Endothelial cell of umbilical vein (primary cell): ENCODE measurements around the gene COG5. TPM values are rescaled to one million over a fixed set of nuclear protein-coding genes. Genes with fewer than 3 reads are reported as not detected.

Experiments
- BruUV-seq: library from RNA; stranded (reverse); fragments of 400-500 nt; replicated peaks from 2 replicates; lab custom pipeline; 2021; lab: Mats Ljungman, UMichigan
- CTCF ChIA-PET: fragments of 300-600, 350-600 bp; sonication (Branson Sonifier 250); formaldehyde crosslinking; loops from one replicate; lab custom pipeline; 2021; ENCODE audit warnings: antibody characterized with exemption, inconsistent platforms; lab: Charles Lee
- POLR2A ChIA-PET: fragments of 300-600, 350-600 bp; sonication (Branson Sonifier 250); formaldehyde crosslinking; loops from one replicate; lab custom pipeline; 2021; ENCODE audit warnings: antibody characterized with exemption, inconsistent platforms; lab: Charles Lee
- DNase-seq: peaks from one replicate; pipeline ENCODE4 v3.0.0-alpha.2; 2011; ENCODE audit warnings: low read depth, low spot score
- FAIRE-seq: peaks from 2 replicates; lab custom pipeline; 2011; peaks lifted over from hg19 to GRCh38; lab: Jason Lieb, UNC
- H2AFZ ChIP-seq: 2 replicates; pipeline ENCODE4 v1.6.0; 2012; ENCODE audit warnings: low read depth, low read length, control low read depth, inconsistent platforms
- H3K27ac ChIP-seq: 2 replicates; pipeline ENCODE4 v1.5.1; 2011; ENCODE audit warnings: low read depth, mild to moderate bottlenecking, control low read depth, low read length, moderate library complexity; ENCODE audit not compliant: insufficient read depth
- H3K27me3 ChIP-seq, 2 experiments: 2 replicates each; pipeline versions ENCODE4 v1.6.0 to v1.6.1; 2011; ENCODE audit warnings: low read length in 2 of 2, mixed read lengths in 1 of 2; ENCODE audit not compliant: control insufficient read depth in 2 of 2, insufficient read depth in 2 of 2
- H3K36me3 ChIP-seq, 2 experiments: 2 replicates in 1 of 2; 3 replicates in 1 of 2; pipeline ENCODE4 v1.5.1; 2011; ENCODE audit warnings: low read length in 2 of 2, mild to moderate bottlenecking in 1 of 2, moderate library complexity in 1 of 2; ENCODE audit not compliant: control insufficient read depth in 2 of 2, insufficient read depth in 2 of 2; ENCODE audit errors: extremely low read depth in 1 of 2
- H3K4me1 ChIP-seq: 3 replicates; pipeline ENCODE4 v1.5.1; 2011; ENCODE audit warnings: mild to moderate bottlenecking, low read length; ENCODE audit not compliant: control insufficient read depth, insufficient read depth; ENCODE audit errors: extremely low read depth
- H3K4me2 ChIP-seq: 2 replicates; pipeline ENCODE4 v1.6.1; 2011; ENCODE audit warnings: low read length, control low read depth, mixed read lengths; ENCODE audit not compliant: insufficient read depth
- H3K4me3 ChIP-seq, 3 experiments: fragments of 200-600 bp in 1 of 3; sonication (generic), shearing (Covaris generic) in 1 of 3; replicated peaks in 1 of 3; 2 replicates each; pipeline ENCODE4 v1.5.1; 2011 to 2016; ENCODE audit warnings: control low read depth in 3 of 3, low read length in 3 of 3, mild to moderate bottlenecking in 2 of 3, inconsistent platforms in 1 of 3, low read depth in 1 of 3, moderate library complexity in 1 of 3; ENCODE audit not compliant: insufficient read depth in 1 of 3
- H3K79me2 ChIP-seq: 2 replicates; pipeline ENCODE4 v1.6.0; 2012; ENCODE audit warnings: low read length, inconsistent platforms; ENCODE audit not compliant: control insufficient read depth, insufficient read depth
- H3K9ac ChIP-seq: replicated peaks from 2 replicates; pipeline ENCODE3; 2011; ENCODE audit warnings: low read length, control low read depth; ENCODE audit not compliant: insufficient read depth; ENCODE audit errors: extremely low read depth
- H3K9me1 ChIP-seq: replicated peaks from 3 replicates; pipeline ENCODE4 v1.6.0; 2011; ENCODE audit warnings: mild to moderate bottlenecking, low read length; ENCODE audit not compliant: control insufficient read depth, insufficient read depth; ENCODE audit errors: extremely low read depth
- H3K9me3 ChIP-seq: replicated peaks from 2 replicates; pipeline ENCODE4 v1.5.1; 2012; ENCODE audit warnings: low read length, inconsistent platforms; ENCODE audit not compliant: control insufficient read depth, insufficient read depth
- H4K20me1 ChIP-seq: replicated peaks from 2 replicates; pipeline ENCODE3; 2011; ENCODE audit warnings: mild to moderate bottlenecking, low read length; ENCODE audit not compliant: control insufficient read depth, insufficient read depth; ENCODE audit errors: extremely low read depth
- EZH2 ChIP-seq: IDR thresholded peaks from 2 replicates; pipeline ENCODE4 v1.6.1; 2012; ENCODE audit warnings: borderline replicate concordance, low read depth, mild to moderate bottlenecking, moderate library complexity, low read length, inconsistent platforms; ENCODE audit not compliant: severe bottlenecking
- FOS ChIP-seq: IDR thresholded peaks from 2 replicates; pipeline ENCODE4 v1.6.1; 2011; ENCODE audit warnings: mild to moderate bottlenecking, low read length, moderate library complexity, borderline replicate concordance; ENCODE audit not compliant: insufficient read depth
- GATA2 ChIP-seq: IDR thresholded peaks from 2 replicates; pipeline ENCODE4 v1.7.0; 2011; ENCODE audit warnings: low read depth, mild to moderate bottlenecking, moderate library complexity, mixed read lengths, low read length; ENCODE audit not compliant: insufficient read length, insufficient read depth
- JUN ChIP-seq: IDR thresholded peaks from 2 replicates; pipeline ENCODE4 v1.6.1; 2011; ENCODE audit warnings: borderline replicate concordance, low read depth; ENCODE audit not compliant: insufficient read length, insufficient read depth
- MYC ChIP-seq: IDR thresholded peaks from one replicate; pipeline ENCODE4 v1.6.1; 2011; ENCODE audit warnings: mild to moderate bottlenecking, low read depth, low read length
- POLR2A ChIP-seq: IDR thresholded peaks from 2 replicates; pipeline ENCODE4 v1.6.1; 2012; ENCODE audit warnings: low read depth, mild to moderate bottlenecking, control low read depth, low read length
- POLR2AphosphoS5 ChIP-seq: IDR thresholded peaks from 2 replicates; pipeline ENCODE4 v1.6.1; 2012; ENCODE audit warnings: low read depth, mild to moderate bottlenecking, control low read depth, low read length, moderate library complexity; ENCODE audit not compliant: insufficient read depth
- dilution Hi-C: fragments of 300-500 bp; cut with MboI; formaldehyde crosslinking; loops from one replicate; pipeline ENCODE4 v1.15.0; 2019; ENCODE audit warnings: low sequenced_read_pairs; ENCODE audit not compliant: extremely low pct_ligation_motif_present
- intact Hi-C: fragments of 100-400 bp; cut with micrococcal nuclease; formaldehyde crosslinking; loops from one replicate; pipeline ENCODE4 v1.10.0; 2022
- polyA plus RNA-seq, 4 experiments: library from polyadenylated mRNA; depleted of rRNA in 3 of 4; stranded (reverse) in 3 of 4; unstranded in 1 of 4; fragments of >200 nt; gene quantifications; 2 replicates each; pipeline versions ENCODE4 v1.2.1 to v1.2.3, GENCODE V29; 2011 to 2012; ENCODE audit warnings: missing spikeins in 1 of 4
- total RNA-seq: library from RNA; stranded (reverse); gene quantifications from 2 replicates; pipeline ENCODE4 v1.2.3, GENCODE V29; 2021
- TF ChIP-seq, protein P1 (sequence below), 2 donors: IDR thresholded peaks; 1 replicate in 1 of 2; 2 replicates in 1 of 2; pipeline ENCODE4 v1.5.1; 2011; ENCODE audit warnings: low read length in 2 of 2, mild to moderate bottlenecking in 2 of 2, moderate library complexity in 2 of 2, control low read depth in 1 of 2, inconsistent platforms in 1 of 2, low read depth in 1 of 2; ENCODE audit not compliant: insufficient read depth in 1 of 2; ENCODE audit errors: extremely low read depth in 1 of 2
- TF ChIP-seq, protein P2 (sequence below): IDR thresholded peaks from 2 replicates; pipeline ENCODE4 v1.6.1; 2011; ENCODE audit not compliant: insufficient read depth, insufficient read length

COG5 gene
- total and polyA plus RNA-seq, 2 donors (not counting 3 experiments of a cell fraction or from before 2014, with no cell fraction given), result 18.8 to 45.3 TPM

DNA sequence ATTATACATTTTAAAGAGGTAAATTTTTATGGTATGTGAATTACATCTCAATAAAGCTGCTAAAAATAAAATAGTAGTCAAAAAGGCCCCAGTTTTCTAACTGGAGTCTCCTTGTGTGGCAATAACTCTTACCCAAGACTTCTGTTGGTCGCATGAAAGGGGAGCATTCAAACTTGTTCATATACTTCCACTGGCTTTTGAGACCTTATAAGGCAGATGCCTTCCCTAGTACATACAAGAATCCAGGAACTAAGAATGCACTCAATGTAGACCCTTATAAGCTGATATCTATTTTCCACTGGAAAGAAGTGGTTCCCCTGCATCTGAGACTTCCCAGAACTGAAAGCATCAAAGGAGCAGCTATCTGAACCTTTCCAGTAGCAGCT lies 29.3 kb upstream of the COG5 start:
- peak; percentile 10 for DNase-seq
- POLR2A ChIA-PET, result no interaction called here

More for the DNA sequence above, 29.3 kb upstream of the COG5 start:
- H3K4me1 ChIP-seq, result peaks cover 53% of the 10 kb centered on the region
- no peak overlapping the region for H3K4me3 ChIP-seq
- no peak overlapping the region for H3K9ac ChIP-seq
- no peaks in the 10 kb centered on the region for H3K27me3 ChIP-seq
- no peak for FAIRE-seq
- H3K79me2 ChIP-seq, result peaks cover 25% of the 10 kb centered on the region
- H3K4me2 ChIP-seq, result no peak overlapping the region
- TF ChIP-seq FOS (no peak), POLR2A (no peak), JUN (no peak), MYC (no peak), GATA2 (no peak), EZH2 (no peak), POLR2AphosphoS5 (no peak)
- TF ChIP-seq, protein P1, sequence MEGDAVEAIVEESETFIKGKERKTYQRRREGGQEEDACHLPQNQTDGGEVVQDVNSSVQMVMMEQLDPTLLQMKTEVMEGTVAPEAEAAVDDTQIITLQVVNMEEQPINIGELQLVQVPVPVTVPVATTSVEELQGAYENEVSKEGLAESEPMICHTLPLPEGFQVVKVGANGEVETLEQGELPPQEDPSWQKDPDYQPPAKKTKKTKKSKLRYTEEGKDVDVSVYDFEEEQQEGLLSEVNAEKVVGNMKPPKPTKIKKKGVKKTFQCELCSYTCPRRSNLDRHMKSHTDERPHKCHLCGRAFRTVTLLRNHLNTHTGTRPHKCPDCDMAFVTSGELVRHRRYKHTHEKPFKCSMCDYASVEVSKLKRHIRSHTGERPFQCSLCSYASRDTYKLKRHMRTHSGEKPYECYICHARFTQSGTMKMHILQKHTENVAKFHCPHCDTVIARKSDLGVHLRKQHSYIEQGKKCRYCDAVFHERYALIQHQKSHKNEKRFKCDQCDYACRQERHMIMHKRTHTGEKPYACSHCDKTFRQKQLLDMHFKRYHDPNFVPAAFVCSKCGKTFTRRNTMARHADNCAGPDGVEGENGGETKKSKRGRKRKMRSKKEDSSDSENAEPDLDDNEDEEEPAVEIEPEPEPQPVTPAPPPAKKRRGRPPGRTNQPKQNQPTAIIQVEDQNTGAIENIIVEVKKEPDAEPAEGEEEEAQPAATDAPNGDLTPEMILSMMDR (IDR thresholded peaks at IDR 0.05; ENCODE audit: extremely low read depth in 1 of 2, insufficient read depth in 1 of 2, low read depth in 1 of 2, low read length in 2 of 2), result no peak
- TF ChIP-seq, protein P2, sequence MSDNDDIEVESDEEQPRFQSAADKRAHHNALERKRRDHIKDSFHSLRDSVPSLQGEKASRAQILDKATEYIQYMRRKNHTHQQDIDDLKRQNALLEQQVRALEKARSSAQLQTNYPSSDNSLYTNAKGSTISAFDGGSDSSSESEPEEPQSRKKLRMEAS, result no peak
- dilution Hi-C loops, result no loop called here
- peaks cover 2 to 3% of the 10 kb centered on the region in 2 experiments for H3K36me3 ChIP-seq
- no peaks in the 10 kb centered on the region for H3K9me1 ChIP-seq
- CTCF ChIA-PET, result interaction anchor here (1.1 to 2.6 kb wide), 5 partner anchors 9 to 133 kb away, joined by 3 to 20 read pairs (median 4); partner anchors contain the start of genes COG5 and DUS4L
- no peaks in the 10 kb centered on the region for H3K9me3 ChIP-seq
- no TSS peak for BruUV-seq
- intact Hi-C loops, result loop anchor here (10.0 kb wide), 1 partner anchor 128 kb away; no protein-coding TSS in a partner anchor
- peak overlapping the region; percentile 97 for H3K27ac ChIP-seq
- no peaks in the 10 kb centered on the region for H4K20me1 ChIP-seq
- no peak overlapping the region for H2AFZ ChIP-seq
